IgD-negative memory B cell (primary cell): ENCODE data around the gene MET. TPM values are rescaled to one million over a fixed set of nuclear protein-coding genes. Genes with fewer than 3 reads are reported as not detected.
"Not testable (repeated sequence)": the region's sequence is repeated elsewhere in the genome, so short reads cannot be mapped to it uniquely, and the experiment has no call there.

Experiments
- H3K27ac Mint-ChIP-seq, 3 donors: one replicate each; pipeline ENCODE4 v1.8.0; 2020 to 2022; ENCODE audit warnings: mild to moderate bottlenecking in 3 of 3, mixed read lengths in 3 of 3, moderate library complexity in 1 of 3
- H3K27me3 Mint-ChIP-seq: one replicate; pipeline ENCODE4 v1.8.0; 2021; ENCODE audit warnings: mixed read lengths
- H3K36me3 Mint-ChIP-seq: one replicate; pipeline ENCODE4 v1.8.0; 2020; ENCODE audit warnings: mild to moderate bottlenecking, mixed read lengths
- H3K4me1 Mint-ChIP-seq, 3 donors: one replicate each; pipeline ENCODE4 v1.8.0; 2020 to 2022; ENCODE audit warnings: mixed read lengths in 3 of 3, mild to moderate bottlenecking in 1 of 3
- H3K4me3 Mint-ChIP-seq, 4 donors: one replicate each; pipeline ENCODE4 v1.8.0; 2020 to 2022; ENCODE audit warnings: mild to moderate bottlenecking in 4 of 4, mixed read lengths in 4 of 4, moderate library complexity in 3 of 4
- H3K9me3 Mint-ChIP-seq, 3 donors: one replicate each; pipeline ENCODE4 v1.8.0; 2020 to 2021; ENCODE audit warnings: mixed read lengths in 3 of 3, mild to moderate bottlenecking in 1 of 3
- polyA plus RNA-seq: library from polyadenylated mRNA; unstranded; fragments of 300-500 nt; fragmentation: Illumina TruSeq; gene quantifications from one replicate; pipeline ENCODE4 v1.2.3, GENCODE V29; 2021

Gene MET
- not detected for polyA plus RNA-seq

DNA sequence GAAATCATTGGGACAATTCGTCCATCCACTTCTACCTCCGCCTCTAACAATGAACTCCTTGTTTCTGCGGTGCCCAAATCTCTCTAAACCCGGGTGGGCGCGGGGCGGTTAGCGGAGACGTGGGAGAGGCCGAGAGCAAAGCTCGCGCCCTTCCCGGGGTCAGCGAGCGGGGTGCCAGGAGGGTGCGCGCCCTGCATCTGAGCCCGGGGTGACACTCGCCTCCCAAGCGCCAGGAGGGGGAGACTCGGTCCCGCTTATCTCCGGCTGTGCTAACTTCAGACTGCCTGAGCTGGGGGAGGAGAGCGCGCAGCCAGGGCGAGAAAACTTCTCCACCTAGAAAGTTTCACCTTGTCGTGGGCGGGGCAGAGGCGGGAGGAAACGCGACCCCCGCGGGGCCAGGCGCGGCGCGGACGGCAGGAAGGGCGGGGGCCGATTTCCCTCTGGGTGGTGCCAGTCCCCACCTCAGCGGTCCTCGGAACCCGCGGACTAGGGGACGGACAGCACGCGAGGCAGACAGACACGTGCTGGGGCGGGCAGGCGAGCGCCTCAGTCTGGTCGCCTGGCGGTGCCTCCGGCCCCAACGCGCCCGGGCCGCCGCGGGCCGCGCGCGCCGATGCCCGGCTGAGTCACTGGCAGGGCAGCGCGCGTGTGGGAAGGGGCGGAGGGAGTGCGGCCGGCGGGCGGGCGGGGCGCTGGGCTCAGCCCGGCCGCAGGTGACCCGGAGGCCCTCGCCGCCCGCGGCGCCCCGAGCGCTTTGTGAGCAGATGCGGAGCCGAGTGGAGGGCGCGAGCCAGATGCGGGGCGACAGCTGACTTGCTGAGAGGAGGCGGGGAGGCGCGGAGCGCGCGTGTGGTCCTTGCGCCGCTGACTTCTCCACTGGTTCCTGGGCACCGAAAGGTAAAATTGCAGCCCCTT lies at the start of gene MET:
Gene MET, plus strand, starts transcription at position 516 of the 915 bp plus-strand sequence. CDS start 26,889 bp downstream, outside the sequence.
- peak within 1 kb of the TSS; percentile 53 to 92 (median 84) for H3K4me3 Mint-ChIP-seq
- no peak within 1 kb of the TSS for H3K27ac Mint-ChIP-seq
- peaks cover 0 to 13% (median 0%) of the 10 kb centered on the region in 3 donors for H3K4me1 Mint-ChIP-seq
- H3K36me3 Mint-ChIP-seq: no peaks in the 10 kb centered on the region
- H3K27me3 Mint-ChIP-seq: peaks cover 49% of the 10 kb centered on the region
- no peaks in the 10 kb centered on the region for H3K9me3 Mint-ChIP-seq

GRCh38 chr7:116626886-116627285 lies 45.1 kb upstream of the MET start:
- Mint-ChIP-seq H3K36me3 (peaks cover 2% of the 10 kb centered on the region), H3K4me3 (no peak overlapping the region), H3K27ac (no peak overlapping the region)

DNA sequence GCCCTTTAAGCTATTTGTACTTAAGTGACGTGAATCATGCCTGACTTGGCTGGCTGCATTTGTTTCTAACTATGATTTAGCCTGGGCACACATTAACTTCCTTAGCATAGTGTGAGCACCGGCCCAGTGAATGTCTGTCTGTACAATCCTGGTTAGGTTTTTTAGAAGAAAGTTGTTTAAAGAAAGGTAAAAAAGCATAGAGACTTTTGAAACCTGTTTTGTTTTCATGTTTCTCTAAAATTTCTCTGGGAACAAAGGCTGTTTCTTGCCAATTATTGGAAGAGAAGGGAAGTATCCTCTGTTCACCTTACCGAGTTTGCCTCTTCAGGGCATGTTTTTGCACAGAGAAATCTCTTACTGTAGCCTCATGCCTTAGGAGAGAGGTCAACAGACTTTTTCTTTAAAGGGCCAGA lies 42.9 kb upstream of the MET start:
- Mint-ChIP-seq H3K27me3 (peaks cover 7% of the 10 kb centered on the region), H3K4me3 (no peak overlapping the region), H3K27ac (no peak overlapping the region), H3K4me1 (peaks cover 8 to 14% (median 11%) of the 10 kb centered on the region in 3 donors), H3K36me3 (peaks cover 2% of the 10 kb centered on the region), H3K9me3 (no peaks in the 10 kb centered on the region)

More at GRCh38 chr7:116626886-116627285, 45.1 kb upstream of the MET start:
- peaks cover 8 to 11% (median 8%) of the 10 kb centered on the region in 3 donors for H3K4me1 Mint-ChIP-seq
- H3K9me3 Mint-ChIP-seq: no peaks in the 10 kb centered on the region
- peaks cover 15% of the 10 kb centered on the region for H3K27me3 Mint-ChIP-seq

GRCh38 chr7:116630357-116630756 lies 41.6 kb upstream of the MET start:
- H3K4me3 Mint-ChIP-seq: peak overlapping the region; percentile 43 to 95 (median 76)
- peak overlapping the region in 2 of 3 donors; percentile 38 to 82 for H3K27ac Mint-ChIP-seq

DNA sequence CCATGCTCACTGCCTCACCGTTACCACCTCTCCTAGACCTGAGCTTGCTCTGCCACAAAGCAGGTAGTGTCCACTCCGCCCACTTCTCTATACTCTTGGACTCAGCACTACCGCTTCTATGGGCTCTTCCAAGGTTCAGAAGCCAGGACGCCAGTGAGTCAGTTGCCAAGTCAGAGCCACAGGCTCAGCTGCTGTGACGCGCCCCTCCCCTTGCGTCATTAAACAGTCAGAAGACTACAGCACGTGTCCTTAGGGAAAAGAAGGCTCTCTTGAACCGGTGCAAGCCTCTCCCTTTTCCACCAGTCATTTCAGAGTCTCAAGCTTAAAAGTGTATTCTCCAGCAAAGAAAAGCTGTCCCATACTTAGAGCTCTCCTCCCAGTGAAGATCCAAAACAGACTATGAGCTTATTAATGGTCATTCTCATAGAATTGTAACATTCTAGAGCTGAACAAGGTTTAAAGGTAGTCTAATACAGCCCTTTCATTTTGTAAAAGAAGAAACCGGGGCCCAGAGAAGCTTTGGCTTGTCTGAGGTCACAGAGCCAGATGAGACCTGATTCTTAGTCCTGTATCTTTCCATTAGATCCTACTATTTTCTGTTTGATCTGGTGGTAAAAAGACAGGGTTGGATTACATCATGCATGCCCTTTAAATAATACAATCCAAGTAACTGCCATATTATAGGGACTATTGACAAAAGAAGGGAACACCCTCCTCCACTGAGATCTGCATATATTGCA lies 40.9 kb upstream of the MET start:
- no peaks in the 10 kb centered on the region for H3K36me3 Mint-ChIP-seq
- H3K9me3 Mint-ChIP-seq: no peaks in the 10 kb centered on the region
- peak overlapping the region; percentile 14 to 82 (median 38) for H3K27ac Mint-ChIP-seq
- peaks cover 8 to 14% (median 12%) of the 10 kb centered on the region in 3 donors for H3K4me1 Mint-ChIP-seq
- H3K27me3 Mint-ChIP-seq: peaks cover 3% of the 10 kb centered on the region
- peak overlapping the region; percentile 43 to 95 (median 76) for H3K4me3 Mint-ChIP-seq

More at GRCh38 chr7:116630357-116630756, 41.6 kb upstream of the MET start:
- Mint-ChIP-seq H3K4me1 (peaks cover 8 to 14% (median 12%) of the 10 kb centered on the region in 3 donors), H3K27me3 (peaks cover 4% of the 10 kb centered on the region), H3K9me3 (no peaks in the 10 kb centered on the region), H3K36me3 (peaks cover 2% of the 10 kb centered on the region)

DNA sequence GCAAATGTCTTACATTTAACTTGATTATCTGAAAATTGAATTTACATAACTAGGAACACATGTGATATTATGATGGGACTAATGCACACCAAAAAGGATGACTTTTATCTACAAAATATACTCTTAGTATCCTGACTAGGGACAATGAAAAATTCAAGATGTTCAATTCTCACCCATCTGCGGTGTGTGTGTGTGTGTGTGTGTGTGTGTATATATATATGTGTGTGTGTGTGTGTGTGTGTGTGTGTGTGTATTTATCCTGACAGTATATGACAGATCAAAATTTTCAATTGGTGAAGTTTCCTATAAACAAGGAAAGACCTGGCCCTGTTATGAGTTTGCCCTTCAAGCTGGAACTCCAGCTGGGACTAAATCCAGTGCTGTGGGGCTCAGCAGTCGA lies 40.3 kb upstream of the MET start:
- no peaks in the 10 kb centered on the region for H3K36me3 Mint-ChIP-seq
- no peak overlapping the region for H3K27ac Mint-ChIP-seq
- no peak overlapping the region for H3K4me3 Mint-ChIP-seq
- peaks cover 8 to 14% (median 12%) of the 10 kb centered on the region in 3 donors for H3K4me1 Mint-ChIP-seq
- no peaks in the 10 kb centered on the region for H3K9me3 Mint-ChIP-seq
- H3K27me3 Mint-ChIP-seq: peaks cover 2% of the 10 kb centered on the region

GRCh38 chr7:116632384-116632783 lies 39.6 kb upstream of the MET start:
- Mint-ChIP-seq H3K4me3 (no peak overlapping the region), H3K27ac (no peak overlapping the region), H3K9me3 (no peaks in the 10 kb centered on the region), H3K27me3 (no peaks in the 10 kb centered on the region), H3K4me1 (peaks cover 8 to 14% (median 12%) of the 10 kb centered on the region in 3 donors), H3K36me3 (no peaks in the 10 kb centered on the region)

DNA sequence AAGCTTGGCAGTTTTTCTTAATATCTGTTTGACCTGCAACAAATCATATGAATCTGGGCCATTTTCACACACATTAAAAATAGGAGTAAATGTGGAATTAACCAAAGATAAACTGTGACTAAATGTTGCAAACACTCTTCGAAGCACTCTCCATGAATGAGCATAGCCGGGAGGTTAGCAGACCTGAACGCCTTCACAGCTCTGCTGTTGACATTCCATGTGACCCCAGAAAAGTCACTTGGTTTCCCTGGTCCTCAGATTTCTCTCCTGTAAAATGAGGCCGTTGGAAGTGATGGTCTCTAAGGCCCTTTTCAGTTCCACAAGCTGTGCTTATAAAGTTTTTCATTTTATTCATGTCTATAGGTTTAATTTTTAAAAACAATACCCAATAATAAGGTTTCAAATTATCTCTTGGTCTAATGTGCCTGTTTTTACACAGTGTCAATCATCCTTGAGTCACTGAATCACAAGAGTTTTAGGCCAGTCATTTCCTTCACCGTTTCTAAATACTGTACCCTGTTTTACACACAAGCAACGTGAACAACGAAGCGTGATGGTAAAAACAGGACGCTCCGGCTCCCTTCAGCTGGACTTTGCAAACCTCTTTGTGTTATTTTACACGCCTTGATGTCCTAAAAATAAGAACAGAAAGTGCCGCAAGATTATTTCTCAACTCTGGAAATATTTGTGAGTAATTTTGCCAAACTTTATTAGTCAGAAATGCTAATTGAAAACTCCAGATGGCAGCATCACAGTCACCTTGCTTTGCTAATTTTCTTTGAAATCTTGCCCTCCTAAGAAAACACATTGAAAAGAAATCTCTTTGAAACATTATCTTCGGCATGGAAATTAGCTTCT lies 38.6 kb upstream of the MET start:
- Mint-ChIP-seq H3K4me3 (no peak overlapping the region), H3K4me1 (peaks cover 8 to 14% (median 12%) of the 10 kb centered on the region in 3 donors), H3K9me3 (no peaks in the 10 kb centered on the region), H3K36me3 (no peaks in the 10 kb centered on the region), H3K27me3 (peaks cover 2% of the 10 kb centered on the region), H3K27ac (no peak overlapping the region)

- no peak overlapping the region for H3K4me3 Mint-ChIP-seq
Observed at GRCh38 chr7:116636997-116637396, 35.0 kb upstream of the MET start.

DNA sequence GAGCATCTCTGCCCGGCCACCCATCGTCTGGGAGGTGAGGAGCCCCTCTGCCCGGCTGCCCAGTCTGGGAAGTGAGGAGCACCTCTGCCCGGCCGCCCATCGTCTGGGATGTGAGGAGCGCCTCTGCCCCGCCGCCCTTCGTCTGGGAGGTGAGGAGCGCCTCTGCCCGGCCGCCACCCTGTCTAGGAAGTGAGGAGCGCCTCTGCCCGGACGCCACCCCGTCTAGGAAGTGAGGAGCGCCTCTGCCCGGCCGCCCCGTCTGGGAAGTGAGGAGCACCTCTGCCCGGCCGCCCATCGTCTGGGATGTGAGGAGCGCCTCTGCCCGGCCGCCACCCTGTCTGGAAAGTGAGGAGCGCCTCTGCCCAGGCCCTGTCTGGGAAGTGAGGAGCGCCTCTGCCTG lies 33.4 kb upstream of the MET start:
- not testable (repeated sequence) for H3K4me1 Mint-ChIP-seq, H3K36me3 Mint-ChIP-seq, H3K9me3 Mint-ChIP-seq, H3K4me3 Mint-ChIP-seq, H3K27me3 Mint-ChIP-seq
- peak overlapping the region in 1 of 3 donors; percentile 59 for H3K27ac Mint-ChIP-seq

More at GRCh38 chr7:116636997-116637396, 35.0 kb upstream of the MET start:
- Mint-ChIP-seq H3K4me1 (peaks cover 0 to 4% (median 3%) of the 10 kb centered on the region in 3 donors), H3K27me3 (peaks cover 2% of the 10 kb centered on the region), H3K9me3 (no peaks in the 10 kb centered on the region), H3K36me3 (no peaks in the 10 kb centered on the region), H3K27ac (no peak overlapping the region)

DNA sequence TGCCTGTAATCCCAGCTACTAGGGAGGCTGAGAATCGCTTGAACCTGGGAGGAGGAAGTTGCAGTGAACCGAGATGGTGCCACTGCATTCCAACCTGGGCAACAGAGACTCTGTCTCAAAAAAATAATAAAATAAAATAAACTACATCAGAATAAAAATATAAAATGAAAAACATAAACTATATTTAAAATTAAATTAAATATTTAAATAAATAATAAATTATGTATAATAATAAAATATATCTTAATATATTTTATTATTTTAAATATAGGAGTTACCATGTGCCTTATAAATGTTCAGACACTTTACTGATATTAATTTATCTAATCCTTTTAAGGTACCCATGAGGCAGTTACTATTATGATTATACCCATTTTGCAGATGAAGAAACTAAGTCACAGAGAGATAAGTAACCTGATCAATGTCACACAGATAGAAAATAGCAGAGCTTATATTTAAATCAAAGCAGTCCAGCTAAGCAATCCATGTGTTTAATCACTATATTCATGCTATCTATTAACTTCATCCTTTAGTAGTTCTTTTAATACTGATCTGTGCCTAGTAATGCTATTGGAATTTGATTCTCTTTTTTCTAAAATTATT lies 30.3 kb upstream of the MET start:
- no peak overlapping the region for H3K4me3 Mint-ChIP-seq
- H3K4me1 Mint-ChIP-seq: no peaks in the 10 kb centered on the region
- H3K9me3 Mint-ChIP-seq: no peaks in the 10 kb centered on the region
- H3K36me3 Mint-ChIP-seq: no peaks in the 10 kb centered on the region
- peaks cover 2% of the 10 kb centered on the region for H3K27me3 Mint-ChIP-seq
- no peak overlapping the region for H3K27ac Mint-ChIP-seq

- not testable (repeated sequence) for H3K27me3 Mint-ChIP-seq, H3K4me1 Mint-ChIP-seq, H3K9me3 Mint-ChIP-seq, H3K4me3 Mint-ChIP-seq, H3K27ac Mint-ChIP-seq, H3K36me3 Mint-ChIP-seq
Observed at GRCh38 chr7:116643148-116643547, 28.8 kb upstream of the MET start.

- no peak overlapping the region for H3K27ac Mint-ChIP-seq
- H3K4me1 Mint-ChIP-seq: no peaks in the 10 kb centered on the region
- no peaks in the 10 kb centered on the region for H3K36me3 Mint-ChIP-seq
- H3K27me3 Mint-ChIP-seq: peaks cover 5% of the 10 kb centered on the region
- H3K9me3 Mint-ChIP-seq: no peaks in the 10 kb centered on the region
- no peak overlapping the region for H3K4me3 Mint-ChIP-seq
Observed at GRCh38 chr7:116644628-116645027, 27.4 kb upstream of the MET start.

GRCh38 chr7:116647290-116647689 lies 24.7 kb upstream of the MET start:
- no peaks in the 10 kb centered on the region for H3K4me1 Mint-ChIP-seq
- H3K36me3 Mint-ChIP-seq: no peaks in the 10 kb centered on the region
- H3K27ac Mint-ChIP-seq: no peak overlapping the region
- peaks cover 7% of the 10 kb centered on the region for H3K27me3 Mint-ChIP-seq
- H3K4me3 Mint-ChIP-seq: no peak overlapping the region
- H3K9me3 Mint-ChIP-seq: no peaks in the 10 kb centered on the region
